Nephron (organoid): ENCODE data around the gene CCK.

ENCODE experiments used
- H3K27ac Mint-ChIP-seq, 3 experiments: 2 replicates each; pipeline ENCODE4 v1.8.0; 2020; ENCODE audit warnings: mixed read lengths in 3 of 3, mild to moderate bottlenecking in 2 of 3, moderate library complexity in 1 of 3
- H3K27me3 Mint-ChIP-seq: 2 replicates; pipeline ENCODE4 v1.8.0; 2021; ENCODE audit warnings: low read depth, mild to moderate bottlenecking, moderate library complexity, mixed read lengths
- H3K36me3 Mint-ChIP-seq: 2 replicates; pipeline ENCODE4 v1.8.0; 2020; ENCODE audit warnings: low read depth, mixed read lengths
- H3K4me1 Mint-ChIP-seq: 2 replicates; pipeline ENCODE4 v1.8.0; 2020; ENCODE audit warnings: mixed read lengths
- H3K4me3 Mint-ChIP-seq, 3 experiments: 2 replicates each; pipeline ENCODE4 v1.8.0; 2020; ENCODE audit warnings: mild to moderate bottlenecking in 3 of 3, mixed read lengths in 3 of 3, moderate library complexity in 2 of 3
- H3K9me3 Mint-ChIP-seq: 2 replicates; pipeline ENCODE4 v1.8.0; 2020; ENCODE audit warnings: mixed read lengths
- CTCF ChIP-seq, 3 experiments: fragments of 200-600 bp; sonication (generic); IDR thresholded peaks; one replicate each; pipeline ENCODE4 v1.5.0; 2021; ENCODE audit warnings: antibody characterized with exemption in 3 of 3; ENCODE audit not compliant: unreplicated experiment in 3 of 3

CCK gene

DNA sequence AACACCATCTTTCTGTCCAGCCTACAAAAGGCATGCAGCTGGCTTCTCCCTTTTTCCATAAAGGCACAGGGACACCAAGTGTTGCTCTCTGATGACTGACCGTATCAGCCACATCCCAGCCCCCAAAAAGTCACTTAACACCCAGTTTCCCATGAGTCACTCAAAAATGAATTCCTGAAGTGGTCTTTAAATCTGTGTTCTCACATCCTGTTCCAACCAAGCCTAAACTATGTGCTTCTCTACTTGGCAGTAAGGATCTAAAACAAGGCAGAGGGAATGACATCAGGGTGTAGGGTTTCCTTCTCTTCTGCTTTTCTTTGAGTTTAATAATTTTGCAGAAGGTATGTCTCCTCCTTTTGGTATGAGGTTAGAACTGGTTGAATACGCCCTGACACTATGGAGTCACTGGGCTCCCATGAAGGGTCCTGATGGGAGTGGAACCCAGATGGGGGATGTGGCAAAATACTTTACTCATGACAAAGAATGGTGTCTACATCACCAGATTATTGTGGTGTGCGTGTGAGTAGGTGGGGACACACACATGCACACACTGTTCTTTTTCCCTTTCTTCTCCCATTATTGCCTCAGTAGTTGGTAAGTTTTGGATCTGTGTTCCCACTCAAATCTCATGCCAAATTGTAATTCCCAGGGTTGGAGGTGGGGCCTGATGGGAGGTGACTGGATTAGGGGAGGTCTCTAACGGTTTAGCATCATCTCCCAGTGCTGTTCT is 35.6 kb upstream of the CCK start:
- TF ChIP-seq CTCF (IDR thresholded peaks at IDR 0.05; ENCODE audit: unreplicated experiment in 3 of 3) = no peak
- H3K27ac Mint-ChIP-seq = no peak overlapping the region
- H3K9me3 Mint-ChIP-seq = no peaks in the 10 kb centered on the region
- no peaks in the 10 kb centered on the region for H3K4me1 Mint-ChIP-seq
- H3K4me3 Mint-ChIP-seq = no peak overlapping the region
- no peaks in the 10 kb centered on the region for H3K36me3 Mint-ChIP-seq
- peaks cover 5% of the 10 kb centered on the region for H3K27me3 Mint-ChIP-seq

- Mint-ChIP-seq H3K27me3 (peaks cover 5% of the 10 kb centered on the region), H3K4me1 (no peaks in the 10 kb centered on the region), H3K27ac (no peak overlapping the region), H3K36me3 (no peaks in the 10 kb centered on the region), H3K9me3 (no peaks in the 10 kb centered on the region), H3K4me3 (no peak overlapping the region)
- TF ChIP-seq CTCF (IDR thresholded peaks at IDR 0.05; ENCODE audit: unreplicated experiment in 3 of 3) = no peak
Observed at GRCh38 chr3:42300778-42301177, 34.8 kb upstream of the CCK start.

DNA sequence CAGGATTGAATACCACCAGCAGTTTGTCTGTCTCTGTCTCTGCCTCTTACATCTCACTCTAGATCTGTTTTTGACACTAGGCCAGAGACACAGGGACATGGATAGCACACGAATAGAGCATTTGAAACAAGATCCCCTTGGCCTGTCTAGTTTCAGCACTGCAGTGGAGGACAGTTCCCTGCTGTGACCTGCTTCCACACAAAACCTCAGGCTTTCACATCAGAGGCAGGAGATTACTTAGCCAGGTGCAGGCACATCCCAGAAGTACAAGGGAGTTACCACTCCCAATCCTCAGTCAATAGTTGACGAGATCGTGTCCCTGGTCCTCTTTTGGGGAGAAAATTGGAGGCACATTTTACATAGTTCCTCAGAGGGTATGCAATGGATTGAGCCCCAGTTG is 34.0 kb upstream of the CCK start:
- no peaks in the 10 kb centered on the region for H3K9me3 Mint-ChIP-seq
- no peak overlapping the region for H3K27ac Mint-ChIP-seq
- no peaks in the 10 kb centered on the region for H3K36me3 Mint-ChIP-seq
- H3K27me3 Mint-ChIP-seq = peaks cover 5% of the 10 kb centered on the region
- H3K4me3 Mint-ChIP-seq = no peak overlapping the region
- no peaks in the 10 kb centered on the region for H3K4me1 Mint-ChIP-seq
- TF ChIP-seq CTCF (IDR thresholded peaks at IDR 0.05; ENCODE audit: unreplicated experiment in 3 of 3) = no peak

DNA sequence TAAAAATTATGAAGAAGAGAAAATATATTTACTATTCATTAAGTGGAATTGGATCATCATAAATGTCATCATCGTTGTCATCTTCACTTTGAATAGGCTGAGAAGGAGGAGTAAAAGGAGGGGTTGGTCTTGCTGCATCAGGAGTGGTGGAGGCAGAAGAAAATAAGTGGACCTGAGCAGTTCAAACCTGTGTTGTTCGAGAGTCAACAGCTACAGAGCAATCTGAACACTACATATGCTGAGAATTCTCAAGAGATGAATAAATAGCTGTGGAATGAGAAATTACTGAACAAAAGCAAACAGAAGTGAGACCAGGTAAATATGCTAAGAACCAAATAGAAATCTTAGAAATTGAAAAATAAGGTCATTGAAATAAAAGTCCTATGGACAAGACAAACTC is 32.3 kb upstream of the CCK start:
- H3K27me3 Mint-ChIP-seq = peaks cover 5% of the 10 kb centered on the region
- no peak overlapping the region for H3K27ac Mint-ChIP-seq
- no peaks in the 10 kb centered on the region for H3K4me1 Mint-ChIP-seq
- no peaks in the 10 kb centered on the region for H3K9me3 Mint-ChIP-seq
- H3K36me3 Mint-ChIP-seq = no peaks in the 10 kb centered on the region
- no peak overlapping the region for H3K4me3 Mint-ChIP-seq
- no peak for TF ChIP-seq CTCF (IDR thresholded peaks at IDR 0.05; ENCODE audit: unreplicated experiment in 3 of 3)

DNA sequence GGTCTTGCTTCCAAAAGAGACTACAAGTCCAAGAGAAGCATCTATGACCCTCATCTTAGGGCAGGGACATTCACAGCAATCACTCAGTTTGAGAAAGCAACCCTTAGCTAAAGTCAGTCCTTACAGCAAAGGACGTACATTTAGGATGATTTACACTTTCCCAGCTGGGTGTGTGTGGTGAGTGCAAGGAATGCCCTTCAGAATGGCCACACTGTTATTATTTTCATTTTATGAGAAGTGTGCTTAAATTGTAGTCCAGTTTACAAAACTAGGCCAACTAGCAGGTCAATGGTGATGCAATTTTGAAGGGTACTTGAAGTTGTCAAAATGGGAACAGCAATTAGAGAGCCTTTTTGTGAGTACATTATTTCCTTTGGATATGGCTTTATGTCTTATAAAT is 26.0 kb upstream of the CCK start:
- Mint-ChIP-seq H3K4me3 (no peak overlapping the region), H3K27me3 (peaks cover 8% of the 10 kb centered on the region), H3K9me3 (peaks cover 6% of the 10 kb centered on the region), H3K36me3 (no peaks in the 10 kb centered on the region), H3K27ac (no peak overlapping the region), H3K4me1 (no peaks in the 10 kb centered on the region)
- TF ChIP-seq CTCF (IDR thresholded peaks at IDR 0.05; ENCODE audit: unreplicated experiment in 3 of 3) = no peak
